ENCODE results near the gene CHCHD4. TPM values are rescaled to one million over a fixed set of nuclear protein-coding genes. Genes with fewer than 3 reads are reported as not detected.

The CHCHD4 gene
- polyA plus RNA-seq, 2 of the 4 experiments (the other 2 are of a cell fraction) = 37.3 to 48.8 TPM

GRCh38 chr3:14129296-14129695 is 4.6 kb upstream of the CHCHD4 start:
- ATAC-seq (no peak), DNase-seq (ENCODE audit: low read depth in 1 of 2, low spot score in 1 of 2) (no peak), FAIRE-seq (no peak)
- Histone ChIP-seq H3K4me2 (no peak overlapping the region), H3K27ac (no peak overlapping the region), H3K4me3 (no peak overlapping the region), H3K9me3 (no peaks in the 10 kb centered on the region), H3K4me1 (peaks cover 10% of the 10 kb centered on the region)
- TF ChIP-seq CTCF (IDR thresholded peaks at IDR 0.05) (no peak), KDM5A (IDR thresholded peaks at IDR 0.05) (no peak), POLR2AphosphoS2 (conservative IDR thresholded peaks at IDR 0.05; ENCODE audit: low read length) (no peak), FOXS1 (CRISPR knock-in tag; IDR thresholded peaks at IDR 0.05) (no peak), RCOR1 (IDR thresholded peaks at IDR 0.05; ENCODE audit: low read depth, low read length) (no peak)
- POLR2A ChIA-PET = interaction anchor here (0.6 kb wide), 1 partner anchor 15 kb away, joined by 3 read pairs; no protein-coding TSS in a partner anchor
- 94% methylated on average over 6 of the region's 6 CpGs for WGBS (ENCODE audit: missing lambda C conversion rate)
- CTCF ChIA-PET = interaction anchor here (0.6 kb wide), 1 partner anchor 110 kb away, joined by 3 read pairs; no protein-coding TSS in a partner anchor

- no peaks in the 10 kb centered on the region for H3K9me3 ChIP-seq
- H3K4me2 ChIP-seq = no peak overlapping the region
- H3K4me1 ChIP-seq = peaks cover 10% of the 10 kb centered on the region
- WGBS (ENCODE audit: missing lambda C conversion rate) = over 99% methylated on average over 5 of the region's 5 CpGs
- TF ChIP-seq CBX8 (IDR thresholded peaks at IDR 0.05) = no peak
- no peak for TF ChIP-seq SMC3 (IDR thresholded peaks at IDR 0.05)
- no peak for TF ChIP-seq MAZ (IDR thresholded peaks at IDR 0.05; ENCODE audit: borderline replicate concordance, low read depth, low read length)
- no peak for TF ChIP-seq FOSB (CRISPR knock-in tag; IDR thresholded peaks at IDR 0.05)
- peak; percentile 76; the same call in 1 of the 2 replicates for TF ChIP-seq KDM1A (IDR thresholded peaks at IDR 0.05; ENCODE audit: low read depth)
- no peak for TF ChIP-seq MAFK (IDR thresholded peaks at IDR 0.05; ENCODE audit: partially characterized antibody)
- ChIA-PET CTCF (interaction anchor here (1.0 kb wide), 1 partner anchor 24 kb away, joined by 3 read pairs; no protein-coding TSS in a partner anchor), POLR2A (interaction anchor here (0.6 kb wide), 1 partner anchor 16 kb away, joined by 3 read pairs; no protein-coding TSS in a partner anchor)
- DNase-seq (ENCODE audit: low read depth in 1 of 2, low spot score in 1 of 2) = no peak
- H3K27ac ChIP-seq = no peak overlapping the region
- no peak for FAIRE-seq
- H3K4me3 ChIP-seq = no peak overlapping the region
- no peak for ATAC-seq
Measured at GRCh38 chr3:14128724-14129123, 4.1 kb upstream of the CHCHD4 start.

GRCh38 chr3:14127516-14128161 is 3.0 kb upstream of the CHCHD4 start:
- DNase-seq (ENCODE audit: low read depth in 1 of 2, low spot score in 1 of 2) (no peak), FAIRE-seq (no peak), ATAC-seq (no peak)
- Histone ChIP-seq H3K4me1 (peaks cover 17% of the 10 kb centered on the region), H3K27ac (no peak overlapping the region), H3K4me2 (no peak overlapping the region), H3K4me3 (no peak overlapping the region), H3K9me3 (no peaks in the 10 kb centered on the region)
- 95% methylated on average over 12 of the region's 12 CpGs for WGBS (ENCODE audit: missing lambda C conversion rate)
- ChIA-PET POLR2A (no interaction called here), CTCF (interaction anchor here (1.6 kb wide), 1 partner anchor 17 kb away, joined by 6 read pairs; no protein-coding TSS in a partner anchor)
- TF ChIP-seq NPAS2 (CRISPR knock-in tag; IDR thresholded peaks at IDR 0.05; ENCODE audit: borderline replicate concordance) (no peak), FOSL2 (IDR thresholded peaks at IDR 0.05) (no peak), FOSL2 (CRISPR knock-in tag; IDR thresholded peaks at IDR 0.05) (no peak), MAZ (IDR thresholded peaks at IDR 0.05; ENCODE audit: borderline replicate concordance, low read depth, low read length) (no peak), ATOH8 (CRISPR knock-in tag; IDR thresholded peaks at IDR 0.05; ENCODE audit: low read depth) (no peak), KDM1A (IDR thresholded peaks at IDR 0.05; ENCODE audit: low read depth) (no peak), MYC (IDR thresholded peaks at IDR 0.05; ENCODE audit: borderline replicate concordance, low read length) (no peak), NR3C1 (IDR thresholded peaks at IDR 0.05) (no peak), ZNF302 (CRISPR knock-in tag; IDR thresholded peaks at IDR 0.05) (no peak), BHLHE40 (IDR thresholded peaks at IDR 0.05; ENCODE audit: low read depth, low read length) (no peak), ZFP36 (IDR thresholded peaks at IDR 0.05; ENCODE audit: borderline replicate concordance, partially characterized antibody) (no peak), HOXA7 (CRISPR knock-in tag; IDR thresholded peaks at IDR 0.05) (no peak), KDM5A (IDR thresholded peaks at IDR 0.05) (no peak), PBX3 (IDR thresholded peaks at IDR 0.05) (no peak), CEBPB (IDR thresholded peaks at IDR 0.05) (no peak), RCOR1 (IDR thresholded peaks at IDR 0.05; ENCODE audit: low read depth, low read length) (no peak), HEYL (CRISPR knock-in tag; IDR thresholded peaks at IDR 0.05) (no peak), RFX5 (IDR thresholded peaks at IDR 0.05) (no peak)
